Fibroblast of lung (primary cell): ENCODE measurements around the gene CROCC2.

Experiments used
- EZH2 ChIP-seq: IDR thresholded peaks from 2 replicates; pipeline ENCODE4 v1.5.1; 2012; ENCODE audit warnings: low read length, control low read depth, mild to moderate bottlenecking; ENCODE audit errors: missing control alignments
- TF ChIP-seq, protein P1 (sequence below), 2 donors: IDR thresholded peaks in 1 of 2; conservative IDR thresholded peaks in 1 of 2; 1 replicate in 1 of 2; 2 replicates in 1 of 2; pipeline ENCODE4 v1.5.1; 2011 to 2012; ENCODE audit warnings: low read length in 2 of 2, control low read depth in 1 of 2, inconsistent platforms in 1 of 2, low read depth in 1 of 2, mild to moderate bottlenecking in 1 of 2

DNA sequence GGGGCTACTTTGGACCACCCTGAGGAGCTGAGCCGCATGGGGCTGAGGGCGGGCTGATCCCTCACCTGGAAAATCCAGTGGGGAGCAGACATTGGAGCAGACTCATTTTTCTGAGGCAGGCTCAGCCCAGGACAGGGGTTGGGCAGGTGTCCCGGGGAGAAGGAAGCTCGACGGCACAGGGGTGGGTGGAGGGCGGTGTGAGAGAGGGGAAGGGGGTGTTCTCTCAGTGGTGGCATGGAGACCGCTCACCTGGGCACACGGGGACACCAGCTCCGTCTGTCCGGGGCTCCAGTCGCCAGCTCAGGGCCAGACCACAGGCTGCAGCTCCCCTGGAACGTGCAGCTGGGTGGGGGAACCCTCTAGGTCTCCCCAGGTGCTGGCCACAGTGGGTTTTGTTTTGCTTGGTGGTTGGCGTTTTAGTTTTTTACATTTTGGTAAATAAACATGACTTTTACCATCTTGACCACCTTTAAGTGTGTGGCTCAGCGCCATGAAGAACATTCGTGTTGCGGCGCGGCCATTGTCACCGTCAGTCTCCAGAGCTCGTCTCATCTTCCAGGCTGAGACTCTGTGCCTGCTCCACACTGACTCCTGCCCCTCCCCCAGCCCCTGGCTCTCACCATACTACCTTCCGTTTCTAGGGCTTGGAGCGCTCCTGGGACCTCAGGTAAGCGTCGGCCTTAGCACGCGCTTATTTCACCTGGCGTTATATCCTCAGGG, 5.8 kb upstream of the CROCC2 start:
- TF ChIP-seq, protein P1, sequence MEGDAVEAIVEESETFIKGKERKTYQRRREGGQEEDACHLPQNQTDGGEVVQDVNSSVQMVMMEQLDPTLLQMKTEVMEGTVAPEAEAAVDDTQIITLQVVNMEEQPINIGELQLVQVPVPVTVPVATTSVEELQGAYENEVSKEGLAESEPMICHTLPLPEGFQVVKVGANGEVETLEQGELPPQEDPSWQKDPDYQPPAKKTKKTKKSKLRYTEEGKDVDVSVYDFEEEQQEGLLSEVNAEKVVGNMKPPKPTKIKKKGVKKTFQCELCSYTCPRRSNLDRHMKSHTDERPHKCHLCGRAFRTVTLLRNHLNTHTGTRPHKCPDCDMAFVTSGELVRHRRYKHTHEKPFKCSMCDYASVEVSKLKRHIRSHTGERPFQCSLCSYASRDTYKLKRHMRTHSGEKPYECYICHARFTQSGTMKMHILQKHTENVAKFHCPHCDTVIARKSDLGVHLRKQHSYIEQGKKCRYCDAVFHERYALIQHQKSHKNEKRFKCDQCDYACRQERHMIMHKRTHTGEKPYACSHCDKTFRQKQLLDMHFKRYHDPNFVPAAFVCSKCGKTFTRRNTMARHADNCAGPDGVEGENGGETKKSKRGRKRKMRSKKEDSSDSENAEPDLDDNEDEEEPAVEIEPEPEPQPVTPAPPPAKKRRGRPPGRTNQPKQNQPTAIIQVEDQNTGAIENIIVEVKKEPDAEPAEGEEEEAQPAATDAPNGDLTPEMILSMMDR (conservative IDR thresholded peaks at IDR 0.05 in 1 of 2, IDR thresholded peaks at IDR 0.05 in 1 of 2; ENCODE audit: low read depth in 1 of 2, low read length in 2 of 2), result no peak
- TF ChIP-seq EZH2, result no peak
